Measurements from ENCODE around the gene PTPRT.

PTPRT gene

DNA sequence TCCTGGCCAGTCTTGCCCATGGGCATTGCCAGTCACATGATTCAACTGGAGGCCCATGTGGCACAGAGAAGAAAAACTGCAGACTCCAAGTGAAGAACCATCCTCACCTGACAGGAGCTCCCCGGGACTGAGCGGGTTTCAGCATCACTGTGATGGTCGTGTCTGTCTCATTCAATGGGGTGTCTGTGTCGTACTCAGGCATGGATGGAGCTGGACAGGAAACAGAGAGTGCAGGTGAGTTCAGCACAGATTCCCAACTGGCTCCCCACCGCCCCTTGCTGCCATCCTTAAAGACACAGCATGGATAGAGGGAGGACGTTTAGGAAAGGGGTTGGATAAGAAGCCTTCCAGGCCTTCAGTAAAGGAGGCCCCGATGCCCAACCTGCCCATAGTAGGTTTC lies 839.2 kb downstream of the PTPRT start:
- ATAC-seq (ENCODE audit: insufficient read depth, low read depth), result no peak
- H3K9ac ChIP-seq (ENCODE audit: low read depth, low read length), result no peak overlapping the region

GRCh38 chr20:42346189-42347170 lies 843.2 kb downstream of the PTPRT start:
- Histone ChIP-seq H3K27me3 (ENCODE audit: insufficient read depth, low read length, poor library complexity) (no peaks in the 10 kb centered on the region), H3K4me1 (ENCODE audit: insufficient read depth, low read length) (no peaks in the 10 kb centered on the region), H4K20me1 (ENCODE audit: insufficient read depth, low read length) (no peaks in the 10 kb centered on the region), H3K9me3 (ENCODE audit: insufficient read depth, low read length, severe bottlenecking) (no peaks in the 10 kb centered on the region), H3K4me2 (ENCODE audit: insufficient read depth, low read length) (no peak overlapping the region), H3K9ac (ENCODE audit: low read depth, low read length) (no peak overlapping the region), H3K27ac (ENCODE audit: low read length) (no peak overlapping the region), H3K79me2 (ENCODE audit: insufficient read depth, low read length) (no peaks in the 10 kb centered on the region), H3K36me3 (ENCODE audit: insufficient read depth, low read length) (no peaks in the 10 kb centered on the region), H3K4me3 (ENCODE audit: low read depth in 1 of 2, low read length in 2 of 2) (no peak overlapping the region), H2AFZ (ENCODE audit: low read depth, low read length) (no peak overlapping the region)
- DNase-seq (no peak), ATAC-seq (ENCODE audit: insufficient read depth, low read depth) (no peak)
- TF ChIP-seq EZH2 (IDR thresholded peaks at IDR 0.05; ENCODE audit: borderline replicate concordance, low read depth, low read length, severe bottlenecking) (no peak), CTCF (IDR thresholded peaks at IDR 0.05; ENCODE audit: borderline replicate concordance, extremely low read depth, low read length, poor library complexity, severe bottlenecking) (no peak)

More for the DNA sequence above, 839.2 kb downstream of the PTPRT start:
- Histone ChIP-seq H3K4me1 (ENCODE audit: insufficient read depth, low read length) (no peaks in the 10 kb centered on the region), H3K4me2 (ENCODE audit: insufficient read depth, low read length) (no peak overlapping the region), H4K20me1 (ENCODE audit: insufficient read depth, low read length) (no peaks in the 10 kb centered on the region), H3K79me2 (ENCODE audit: insufficient read depth, low read length) (no peaks in the 10 kb centered on the region), H3K27me3 (ENCODE audit: insufficient read depth, low read length, poor library complexity) (no peaks in the 10 kb centered on the region), H3K4me3 (ENCODE audit: low read depth in 1 of 2, low read length in 2 of 2) (no peak overlapping the region), H3K36me3 (ENCODE audit: insufficient read depth, low read length) (no peaks in the 10 kb centered on the region), H2AFZ (ENCODE audit: low read depth, low read length) (no peak overlapping the region), H3K27ac (ENCODE audit: low read length) (no peak overlapping the region), H3K9me3 (ENCODE audit: insufficient read depth, low read length, severe bottlenecking) (no peaks in the 10 kb centered on the region)
- TF ChIP-seq EZH2 (IDR thresholded peaks at IDR 0.05; ENCODE audit: borderline replicate concordance, low read depth, low read length, severe bottlenecking), result no peak
- no peak for TF ChIP-seq CTCF (IDR thresholded peaks at IDR 0.05; ENCODE audit: borderline replicate concordance, extremely low read depth, low read length, poor library complexity, severe bottlenecking)
- DNase-seq, result no peak

GRCh38 chr20:42341654-42342053 lies 848.1 kb downstream of the PTPRT start:
- no peak overlapping the region for H3K4me3 ChIP-seq (ENCODE audit: low read depth in 1 of 2, low read length in 2 of 2)
- no peaks in the 10 kb centered on the region for H3K79me2 ChIP-seq (ENCODE audit: insufficient read depth, low read length)
- H3K27me3 ChIP-seq (ENCODE audit: insufficient read depth, low read length, poor library complexity), result no peaks in the 10 kb centered on the region
- no peaks in the 10 kb centered on the region for H3K36me3 ChIP-seq (ENCODE audit: insufficient read depth, low read length)
- TF ChIP-seq CTCF (IDR thresholded peaks at IDR 0.05; ENCODE audit: borderline replicate concordance, extremely low read depth, low read length, poor library complexity, severe bottlenecking), result no peak
- no peak for TF ChIP-seq EZH2 (IDR thresholded peaks at IDR 0.05; ENCODE audit: borderline replicate concordance, low read depth, low read length, severe bottlenecking)
- no peak overlapping the region for H3K4me2 ChIP-seq (ENCODE audit: insufficient read depth, low read length)
- no peaks in the 10 kb centered on the region for H3K9me3 ChIP-seq (ENCODE audit: insufficient read depth, low read length, severe bottlenecking)
- H3K27ac ChIP-seq (ENCODE audit: low read length), result no peak overlapping the region
- H3K9ac ChIP-seq (ENCODE audit: low read depth, low read length), result no peak overlapping the region
- ATAC-seq (ENCODE audit: insufficient read depth, low read depth), result no peak
- H4K20me1 ChIP-seq (ENCODE audit: insufficient read depth, low read length), result no peaks in the 10 kb centered on the region
- DNase-seq, result no peak
- no peaks in the 10 kb centered on the region for H3K4me1 ChIP-seq (ENCODE audit: insufficient read depth, low read length)
- H2AFZ ChIP-seq (ENCODE audit: low read depth, low read length), result no peak overlapping the region
